Neural progenitor cell (in vitro differentiated cells): ENCODE results near the gene UBTD1. TPM values are rescaled to one million over a fixed set of nuclear protein-coding genes. Genes with fewer than 3 reads are reported as not detected.

Experiments used
- DNase-seq: peaks from one replicate; pipeline ENCODE4 v3.0.0-alpha.2; 2016; ENCODE audit warnings: low spot score
- H2AFZ ChIP-seq: fragments of 200-600 bp; sonication (generic); replicated peaks from 2 replicates; pipeline ENCODE4 v1.6.1; 2016; ENCODE audit warnings: antibody characterized with exemption
- H3F3A ChIP-seq: fragments of 200-600 bp; sonication (generic); 2 replicates; pipeline ENCODE4 v1.6.1; 2016; ENCODE audit warnings: antibody characterized with exemption, low read depth
- H3K27ac ChIP-seq: fragments of 200-600 bp; sonication (generic); 2 replicates; pipeline ENCODE4 v1.5.1; 2016; ENCODE audit warnings: mild to moderate bottlenecking
- H3K27me3 ChIP-seq: fragments of 200-600 bp; sonication (generic); 2 replicates; pipeline ENCODE4 v1.6.1; 2016; ENCODE audit warnings: mild to moderate bottlenecking, moderate library complexity
- H3K36me3 ChIP-seq: fragments of 200-600 bp; sonication (generic); 2 replicates; pipeline ENCODE4 v1.5.1; 2016
- H3K4me1 ChIP-seq: fragments of 200-600 bp; sonication (generic); 2 replicates; pipeline ENCODE4 v1.6.1; 2016; ENCODE audit warnings: mixed run types
- H3K4me2 ChIP-seq: fragments of 200-600 bp; sonication (generic); 2 replicates; pipeline ENCODE4 v1.6.1; 2016
- H3K4me3 ChIP-seq: fragments of 200-600 bp; sonication (generic); 2 replicates; pipeline ENCODE4 v1.5.1; 2016
- H3K79me2 ChIP-seq: fragments of 200-600 bp; sonication (generic); 2 replicates; pipeline ENCODE4 v1.6.1; 2016; ENCODE audit warnings: low read depth
- H3K9ac ChIP-seq: fragments of 200-600 bp; sonication (generic); 2 replicates; pipeline ENCODE4 v1.6.1; 2016
- H3K9me3 ChIP-seq: fragments of 200-600 bp; sonication (generic); 2 replicates; pipeline ENCODE4 v1.5.1; 2016; ENCODE audit warnings: low read depth
- H4K20me1 ChIP-seq: fragments of 200-600 bp; sonication (generic); 2 replicates; pipeline ENCODE4 v1.6.1; 2016; ENCODE audit warnings: low read depth
- H3K27ac Mint-ChIP-seq: 3 replicates; pipeline ENCODE4 v1.8.0; 2021; ENCODE audit warnings: mixed read lengths
- H3K27me3 Mint-ChIP-seq: 2 replicates; pipeline ENCODE4 v1.8.0; 2022; ENCODE audit warnings: low read depth, mild to moderate bottlenecking, inconsistent platforms, moderate library complexity, mixed read lengths; ENCODE audit not compliant: insufficient read depth
- H3K36me3 Mint-ChIP-seq: 3 replicates; pipeline ENCODE4 v1.8.0; 2021; ENCODE audit warnings: mixed read lengths
- H3K4me1 Mint-ChIP-seq: 3 replicates; pipeline ENCODE4 v1.8.0; 2021; ENCODE audit warnings: mixed read lengths
- H3K4me3 Mint-ChIP-seq: 3 replicates; pipeline ENCODE4 v1.8.0; 2021; ENCODE audit warnings: mild to moderate bottlenecking, moderate library complexity, mixed read lengths
- H3K9me3 Mint-ChIP-seq: 3 replicates; pipeline ENCODE4 v1.8.0; 2020; ENCODE audit warnings: mixed read lengths
- EZH2 ChIP-seq: fragments of 200-600 bp; sonication (generic); IDR thresholded peaks from 2 replicates; pipeline ENCODE4 v1.6.1; 2017; ENCODE audit warnings: antibody characterized with exemption, mild to moderate bottlenecking, moderate library complexity
- EZH2phosphoT487 ChIP-seq: fragments of 200-600 bp; sonication (generic); IDR thresholded peaks from 2 replicates; pipeline ENCODE4 v1.6.1; 2017; ENCODE audit warnings: antibody characterized with exemption
- total RNA-seq: library from RNA; depleted of rRNA; stranded (reverse); fragments of >200 nt; gene quantifications from 2 replicates; pipeline ENCODE4 v1.2.3, GENCODE V29; 2015; ENCODE audit warnings: low replicate concordance
- TF ChIP-seq, protein P1 (sequence below): fragments of 200-600 bp; sonication (generic); IDR thresholded peaks from 2 replicates; pipeline ENCODE4 v1.5.1; 2017; ENCODE audit warnings: antibody characterized with exemption, mild to moderate bottlenecking

The UBTD1 gene
- total RNA-seq, 1 donor from 2014 or later = 4.7 TPM

- no peaks in the 10 kb centered on the region for H4K20me1 ChIP-seq
- no peaks in the 10 kb centered on the region for H3K4me1 ChIP-seq
- no peaks in the 10 kb centered on the region for H3K36me3 ChIP-seq
- H3K79me2 ChIP-seq = no peaks in the 10 kb centered on the region
- no peaks in the 10 kb centered on the region for H3K9me3 ChIP-seq
- no peaks in the 10 kb centered on the region for H3K9me3 Mint-ChIP-seq
- H3K27me3 Mint-ChIP-seq = peaks cover 4% of the 10 kb centered on the region
- H2AFZ ChIP-seq = no peak overlapping the region
- H3K4me3 ChIP-seq = no peak overlapping the region
- no peak overlapping the region for H3K4me2 ChIP-seq
- no peak overlapping the region for H3K4me3 Mint-ChIP-seq
- peaks cover 14% of the 10 kb centered on the region for H3K4me1 Mint-ChIP-seq
- TF ChIP-seq EZH2phosphoT487 (no peak), EZH2 (no peak)
- TF ChIP-seq, protein P1, sequence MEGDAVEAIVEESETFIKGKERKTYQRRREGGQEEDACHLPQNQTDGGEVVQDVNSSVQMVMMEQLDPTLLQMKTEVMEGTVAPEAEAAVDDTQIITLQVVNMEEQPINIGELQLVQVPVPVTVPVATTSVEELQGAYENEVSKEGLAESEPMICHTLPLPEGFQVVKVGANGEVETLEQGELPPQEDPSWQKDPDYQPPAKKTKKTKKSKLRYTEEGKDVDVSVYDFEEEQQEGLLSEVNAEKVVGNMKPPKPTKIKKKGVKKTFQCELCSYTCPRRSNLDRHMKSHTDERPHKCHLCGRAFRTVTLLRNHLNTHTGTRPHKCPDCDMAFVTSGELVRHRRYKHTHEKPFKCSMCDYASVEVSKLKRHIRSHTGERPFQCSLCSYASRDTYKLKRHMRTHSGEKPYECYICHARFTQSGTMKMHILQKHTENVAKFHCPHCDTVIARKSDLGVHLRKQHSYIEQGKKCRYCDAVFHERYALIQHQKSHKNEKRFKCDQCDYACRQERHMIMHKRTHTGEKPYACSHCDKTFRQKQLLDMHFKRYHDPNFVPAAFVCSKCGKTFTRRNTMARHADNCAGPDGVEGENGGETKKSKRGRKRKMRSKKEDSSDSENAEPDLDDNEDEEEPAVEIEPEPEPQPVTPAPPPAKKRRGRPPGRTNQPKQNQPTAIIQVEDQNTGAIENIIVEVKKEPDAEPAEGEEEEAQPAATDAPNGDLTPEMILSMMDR = no peak
- no peak for DNase-seq
- H3K9ac ChIP-seq = no peak overlapping the region
- H3K27ac ChIP-seq = no peak overlapping the region
- no peaks in the 10 kb centered on the region for H3K36me3 Mint-ChIP-seq
- no peaks in the 10 kb centered on the region for H3K27me3 ChIP-seq
- no peaks in the 10 kb centered on the region for H3F3A ChIP-seq
- no peak overlapping the region for H3K27ac Mint-ChIP-seq
Observed at GRCh38 chr10:97585439-97585811, 86.7 kb downstream of the UBTD1 start.

DNA sequence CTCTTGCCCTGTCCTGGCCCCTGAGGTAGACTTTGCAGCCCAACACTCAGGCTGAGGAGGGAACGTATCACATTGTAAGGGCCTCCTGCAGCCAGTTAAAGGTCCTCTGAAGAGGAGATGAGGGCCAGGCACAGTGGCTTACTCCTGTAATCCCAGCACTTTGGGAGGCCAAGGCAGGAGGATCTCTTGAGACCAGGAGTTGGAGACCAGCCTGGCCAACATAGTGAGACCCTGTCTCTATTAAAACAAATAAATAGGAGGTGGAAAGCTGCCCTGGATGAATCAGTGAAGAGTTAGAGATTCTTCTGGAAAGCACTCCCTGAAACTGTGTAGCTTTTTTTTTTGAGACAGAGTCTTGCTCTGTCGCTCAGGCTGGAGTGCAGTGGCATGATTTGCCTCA, 88.5 kb downstream of the UBTD1 start:
- Histone ChIP-seq H3K79me2 (no peaks in the 10 kb centered on the region), H3K27ac (no peak overlapping the region), H4K20me1 (no peaks in the 10 kb centered on the region), H3K27me3 (no peaks in the 10 kb centered on the region), H3F3A (no peaks in the 10 kb centered on the region), H3K4me2 (no peak overlapping the region), H3K9ac (no peak overlapping the region), H3K36me3 (no peaks in the 10 kb centered on the region), H2AFZ (no peak overlapping the region), H3K4me1 (no peaks in the 10 kb centered on the region), H3K9me3 (no peaks in the 10 kb centered on the region), H3K4me3 (no peak overlapping the region)
- Mint-ChIP-seq H3K4me1 (peaks cover 14% of the 10 kb centered on the region), H3K4me3 (no peak overlapping the region), H3K9me3 (no peaks in the 10 kb centered on the region), H3K27ac (no peak overlapping the region), H3K36me3 (no peaks in the 10 kb centered on the region), H3K27me3 (peaks cover 4% of the 10 kb centered on the region)
- no peak for DNase-seq
- TF ChIP-seq EZH2phosphoT487 (no peak), EZH2 (no peak)
- TF ChIP-seq, protein P1 = no peak

- Histone ChIP-seq H3K27ac (no peak within 1 kb of the TSS), H3K4me2 (no peak within 1 kb of the TSS), H3K79me2 (no peaks in the 10 kb centered on the region), H3K4me3 (no peak within 1 kb of the TSS), H3K9ac (no peak within 1 kb of the TSS), H3K4me1 (no peaks in the 10 kb centered on the region), H3F3A (no peaks in the 10 kb centered on the region), H3K36me3 (no peaks in the 10 kb centered on the region), H2AFZ (no peak within 1 kb of the TSS), H3K27me3 (no peaks in the 10 kb centered on the region), H4K20me1 (no peaks in the 10 kb centered on the region), H3K9me3 (no peaks in the 10 kb centered on the region)
- Mint-ChIP-seq H3K36me3 (no peaks in the 10 kb centered on the region), H3K9me3 (no peaks in the 10 kb centered on the region), H3K4me3 (no peak within 1 kb of the TSS), H3K4me1 (peaks cover 8% of the 10 kb centered on the region), H3K27me3 (peaks cover 4% of the 10 kb centered on the region), H3K27ac (no peak within 1 kb of the TSS)
- no peak for DNase-seq
- no peak for TF ChIP-seq EZH2
- TF ChIP-seq, protein P1 = no peak
- no peak for TF ChIP-seq EZH2phosphoT487
Observed at GRCh38 chr10:97589479-97589878, 90.8 kb downstream of the UBTD1 start, which contains the start of gene C10orf62. TSS of gene C10orf62 (plus strand) at chr10:97589721. CDS start at chr10:97589898, 177 bp downstream.
